Glutamatergic neuron (in vitro differentiated cells): Measurements from ENCODE around the gene MT3. TPM values are rescaled to one million over a fixed set of nuclear protein-coding genes. Genes with fewer than 3 reads are reported as not detected.

Experiments
- DNase-seq: peaks from one replicate; pipeline ENCODE4 v3.0.0; 2022
- H3K27ac Mint-ChIP-seq: one replicate; pipeline ENCODE4 v1.8.0; 2020; ENCODE audit warnings: mild to moderate bottlenecking, mixed read lengths, inconsistent platforms; ENCODE audit not compliant: unreplicated experiment
- H3K27me3 Mint-ChIP-seq: one replicate; pipeline ENCODE4 v1.8.0; 2020; ENCODE audit warnings: mild to moderate bottlenecking, moderate library complexity, mixed read lengths, inconsistent platforms; ENCODE audit not compliant: unreplicated experiment
- H3K36me3 Mint-ChIP-seq: one replicate; pipeline ENCODE4 v1.8.0; 2020; ENCODE audit warnings: mild to moderate bottlenecking, mixed read lengths, inconsistent platforms; ENCODE audit not compliant: unreplicated experiment
- H3K4me1 Mint-ChIP-seq: one replicate; pipeline ENCODE4 v1.8.0; 2020; ENCODE audit warnings: mild to moderate bottlenecking, low read depth, mixed read lengths, inconsistent platforms; ENCODE audit not compliant: unreplicated experiment
- H3K4me3 Mint-ChIP-seq: one replicate; pipeline ENCODE4 v1.8.0; 2020; ENCODE audit warnings: mild to moderate bottlenecking, mixed read lengths, inconsistent platforms; ENCODE audit not compliant: unreplicated experiment
- H3K9me3 Mint-ChIP-seq: one replicate; pipeline ENCODE4 v1.8.0; 2020; ENCODE audit warnings: mild to moderate bottlenecking, moderate library complexity, mixed read lengths, inconsistent platforms; ENCODE audit not compliant: unreplicated experiment
- CTCF ChIP-seq: fragments of 200-600 bp; sonication (generic); IDR thresholded peaks from one replicate; pipeline ENCODE4 v1.5.0; 2021; ENCODE audit not compliant: partially characterized antibody, unreplicated experiment
- total RNA-seq: library from RNA; stranded (reverse); fragmentation: NEBNext Ultra II Directional; extraction: Animal tissue kit (Norgen Biotek cat#: 25700); gene quantifications from one replicate; pipeline ENCODE4 v1.2.1, GENCODE V29; 2021; ENCODE audit not compliant: unreplicated experiment

MT3 gene
- total RNA-seq, 1 donor from 2014 or later: not detected

GRCh38 chr16:56636616-56637413 is 47.5 kb downstream of the MT3 start:
- H3K4me1 Mint-ChIP-seq: peaks cover 13% of the 10 kb centered on the region
- no peak overlapping the region for H3K4me3 Mint-ChIP-seq
- peaks cover 48% of the 10 kb centered on the region for H3K27me3 Mint-ChIP-seq
- peaks cover 5% of the 10 kb centered on the region for H3K9me3 Mint-ChIP-seq
- DNase-seq: no peak
- no peaks in the 10 kb centered on the region for H3K36me3 Mint-ChIP-seq
- no peak overlapping the region for H3K27ac Mint-ChIP-seq
- TF ChIP-seq CTCF: no peak

GRCh38 chr16:56637814-56638750 is 48.8 kb downstream of the MT3 start, which contains the start of gene MT1A:
MT1A (plus strand) TSS chr16:56638666; CDS start chr16:56638739, 73 bp downstream.
- Mint-ChIP-seq H3K36me3 (no peaks in the 10 kb centered on the region), H3K4me1 (peaks cover 8% of the 10 kb centered on the region), H3K4me3 (peak within 1 kb of the TSS; percentile 85), H3K27ac (no peak within 1 kb of the TSS), H3K27me3 (peaks cover 52% of the 10 kb centered on the region), H3K9me3 (peaks cover 5% of the 10 kb centered on the region)
- no peak for TF ChIP-seq CTCF
- peak; percentile 66 for DNase-seq

GRCh38 chr16:56639045-56639444 is 49.7 kb downstream of the MT3 start:
- Mint-ChIP-seq H3K27me3 (peaks cover 49% of the 10 kb centered on the region), H3K27ac (no peak overlapping the region), H3K4me3 (no peak overlapping the region), H3K4me1 (peaks cover 8% of the 10 kb centered on the region), H3K36me3 (no peaks in the 10 kb centered on the region), H3K9me3 (peaks cover 6% of the 10 kb centered on the region)
- no peak for TF ChIP-seq CTCF
- DNase-seq: no peak

- Mint-ChIP-seq H3K27me3 (peaks cover 51% of the 10 kb centered on the region), H3K4me3 (no peak overlapping the region), H3K9me3 (peaks cover 3% of the 10 kb centered on the region), H3K27ac (no peak overlapping the region), H3K4me1 (peaks cover 4% of the 10 kb centered on the region), H3K36me3 (no peaks in the 10 kb centered on the region)
- no peak for DNase-seq
- TF ChIP-seq CTCF: no peak
These were observed 50.7 kb downstream of the MT3 start for GRCh38 chr16:56640076-56640475.

Other genes with a start within 250 kb of the MT3 start
- 69.9 TPM for gene AMFR, start 164.0 kb upstream of the MT3 start, total RNA-seq
- gene NUDT21, start 138.2 kb upstream of the MT3 start, total RNA-seq: 135 TPM
- 45.6 TPM for gene OGFOD1, start 138.0 kb upstream of the MT3 start, total RNA-seq
- gene BBS2, start 69.5 kb upstream of the MT3 start, total RNA-seq: 40.7 TPM
- not detected for gene MT4, start 24.5 kb upstream of the MT3 start, total RNA-seq
- not detected for gene MT2A, start 19.1 kb downstream of the MT3 start, total RNA-seq
- gene MT1E, start 36.3 kb downstream of the MT3 start, total RNA-seq: not detected
- not detected for gene MT1M, start 43.1 kb downstream of the MT3 start, total RNA-seq
- not detected for gene MT1A, start 49.1 kb downstream of the MT3 start, total RNA-seq
- gene MT1B, start 62.4 kb downstream of the MT3 start, total RNA-seq: not detected
- gene MT1F, start 68.4 kb downstream of the MT3 start, total RNA-seq: 3.4 TPM
- gene MT1G, start 78.5 kb downstream of the MT3 start, total RNA-seq: not detected
- not detected for gene MT1H, start 80.3 kb downstream of the MT3 start, total RNA-seq
- gene MT1X, start 92.9 kb downstream of the MT3 start, total RNA-seq: 9.5 TPM
- 84.1 TPM for gene NUP93, start 140.6 kb downstream of the MT3 start, total RNA-seq